ENCODE data around the gene CALML5.

Gene CALML5

GRCh38 chr10:5499493-5500140, at the start of gene CALML5:
Gene CALML5, minus strand, starts transcription at chr10:5499570. Its CDS starts 132 bp downstream, at chr10:5499438.
- DNase-seq (ENCODE audit: low read depth): no peak
- H3K4me3 ChIP-seq (ENCODE audit: low read depth, low read length): no peak within 1 kb of the TSS
- TF ChIP-seq, protein P1, sequence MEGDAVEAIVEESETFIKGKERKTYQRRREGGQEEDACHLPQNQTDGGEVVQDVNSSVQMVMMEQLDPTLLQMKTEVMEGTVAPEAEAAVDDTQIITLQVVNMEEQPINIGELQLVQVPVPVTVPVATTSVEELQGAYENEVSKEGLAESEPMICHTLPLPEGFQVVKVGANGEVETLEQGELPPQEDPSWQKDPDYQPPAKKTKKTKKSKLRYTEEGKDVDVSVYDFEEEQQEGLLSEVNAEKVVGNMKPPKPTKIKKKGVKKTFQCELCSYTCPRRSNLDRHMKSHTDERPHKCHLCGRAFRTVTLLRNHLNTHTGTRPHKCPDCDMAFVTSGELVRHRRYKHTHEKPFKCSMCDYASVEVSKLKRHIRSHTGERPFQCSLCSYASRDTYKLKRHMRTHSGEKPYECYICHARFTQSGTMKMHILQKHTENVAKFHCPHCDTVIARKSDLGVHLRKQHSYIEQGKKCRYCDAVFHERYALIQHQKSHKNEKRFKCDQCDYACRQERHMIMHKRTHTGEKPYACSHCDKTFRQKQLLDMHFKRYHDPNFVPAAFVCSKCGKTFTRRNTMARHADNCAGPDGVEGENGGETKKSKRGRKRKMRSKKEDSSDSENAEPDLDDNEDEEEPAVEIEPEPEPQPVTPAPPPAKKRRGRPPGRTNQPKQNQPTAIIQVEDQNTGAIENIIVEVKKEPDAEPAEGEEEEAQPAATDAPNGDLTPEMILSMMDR (IDR thresholded peaks at IDR 0.05; ENCODE audit: control insufficient read depth, extremely low read depth, insufficient read depth): no peak

DNA sequence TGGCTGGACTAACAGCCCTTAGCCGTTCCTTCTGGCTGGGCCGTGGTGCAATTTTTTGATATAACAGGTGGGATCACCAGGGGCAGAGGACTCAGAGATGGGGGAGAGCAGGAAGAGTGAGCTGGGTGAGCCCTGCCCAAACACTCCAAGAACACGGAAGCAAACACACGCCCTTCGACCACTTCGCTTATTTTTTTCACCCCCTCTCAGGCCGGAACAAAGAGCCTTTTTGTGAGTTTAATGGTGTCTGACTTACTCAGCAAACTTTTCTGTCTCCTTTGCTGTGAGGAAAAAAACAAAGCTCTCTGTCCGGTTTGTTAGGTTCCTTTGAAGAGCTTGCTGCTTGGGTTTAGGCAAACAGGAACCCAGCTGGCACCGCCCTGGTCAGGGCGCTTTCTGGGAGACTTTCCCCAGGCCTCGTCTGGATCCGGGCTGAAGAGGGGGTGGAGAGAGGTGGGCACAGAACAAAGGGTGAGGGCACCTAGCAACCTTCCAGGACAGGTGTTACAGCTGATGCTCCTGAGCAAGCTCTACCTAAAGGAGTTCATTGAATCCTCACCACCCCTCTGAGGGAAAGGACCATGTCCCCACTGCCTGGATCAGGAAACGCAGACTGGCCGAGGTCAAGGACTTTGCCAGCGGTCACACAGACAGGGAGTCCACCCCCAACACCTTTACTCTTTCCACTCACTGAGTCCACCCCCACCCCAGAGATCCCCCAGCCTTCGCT, 48.7 kb upstream of the CALML5 start:
- TF ChIP-seq, protein P1 (IDR thresholded peaks at IDR 0.05; ENCODE audit: control insufficient read depth, extremely low read depth, insufficient read depth): no peak
- peak overlapping the region; percentile 2; the same call in 1 of the 2 replicates for H3K4me3 ChIP-seq (ENCODE audit: low read depth, low read length)
- DNase-seq (ENCODE audit: low read depth): peak; percentile 72

GRCh38 chr10:5547681-5547930, 48.2 kb upstream of the CALML5 start:
- TF ChIP-seq, protein P1 (IDR thresholded peaks at IDR 0.05; ENCODE audit: control insufficient read depth, extremely low read depth, insufficient read depth): no peak
- no peak for DNase-seq (ENCODE audit: low read depth)
- peak overlapping the region; percentile 2; the same call in 1 of the 2 replicates for H3K4me3 ChIP-seq (ENCODE audit: low read depth, low read length)

GRCh38 chr10:5546891-5547680, 47.7 kb upstream of the CALML5 start:
- TF ChIP-seq, protein P1 (IDR thresholded peaks at IDR 0.05; ENCODE audit: control insufficient read depth, extremely low read depth, insufficient read depth): no peak
- peak; percentile 70 for DNase-seq (ENCODE audit: low read depth)
- H3K4me3 ChIP-seq (ENCODE audit: low read depth, low read length): no peak overlapping the region; the same call in 1 of the 2 replicates

GRCh38 chr10:5545778-5546710, 46.7 kb upstream of the CALML5 start:
- TF ChIP-seq, protein P1 (IDR thresholded peaks at IDR 0.05; ENCODE audit: control insufficient read depth, extremely low read depth, insufficient read depth): no peak
- DNase-seq (ENCODE audit: low read depth): no peak
- no peak overlapping the region for H3K4me3 ChIP-seq (ENCODE audit: low read depth, low read length)

DNA sequence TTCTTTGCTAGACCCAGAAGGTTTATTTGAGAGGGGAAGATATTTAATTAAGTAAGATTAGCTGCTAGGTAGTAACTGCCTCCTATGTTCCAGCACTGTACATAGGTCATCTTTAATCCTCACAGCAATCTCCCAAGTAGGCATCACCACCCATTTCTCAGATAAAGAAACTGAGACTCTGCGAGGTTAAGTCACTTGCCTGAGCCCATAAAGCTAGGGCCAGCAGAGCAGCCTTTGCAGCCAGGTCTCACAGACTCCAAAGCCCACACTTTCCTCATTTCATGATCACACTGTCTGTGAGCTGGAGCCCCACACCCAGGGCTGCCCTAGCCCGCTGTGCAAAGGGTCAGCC, 46.0 kb upstream of the CALML5 start:
- no peak for DNase-seq (ENCODE audit: low read depth)
- TF ChIP-seq, protein P1 (IDR thresholded peaks at IDR 0.05; ENCODE audit: control insufficient read depth, extremely low read depth, insufficient read depth): no peak
- no peak overlapping the region for H3K4me3 ChIP-seq (ENCODE audit: low read depth, low read length)

All from LNCaP clone FGC (cell line).